Activated naive CD4-positive, alpha-beta T cell (primary cell): ENCODE results near the gene LMO1.

Experiments
- DNase-seq, 4 experiments: peaks; one replicate each; lab custom pipeline; 2025; lab: John Stamatoyannopoulos, UW

The LMO1 gene

GRCh38 chr11:8263109-8263768 is 439 bp downstream of the LMO1 start:
- no peak for DNase-seq

- no peak for DNase-seq
Measured at GRCh38 chr11:8262552-8263108, 1.0 kb downstream of the LMO1 start.

- no peak for DNase-seq
Measured at GRCh38 chr11:8261921-8262551, 1.6 kb downstream of the LMO1 start.

GRCh38 chr11:8261291-8261690 is 2.4 kb downstream of the LMO1 start:
- DNase-seq: no peak

GRCh38 chr11:8260202-8260966 is 3.3 kb downstream of the LMO1 start:
- no peak for DNase-seq

GRCh38 chr11:8259306-8259959 is 4.2 kb downstream of the LMO1 start:
- no peak for DNase-seq

GRCh38 chr11:8258784-8259183 is 4.9 kb downstream of the LMO1 start:
- DNase-seq: no peak

GRCh38 chr11:8258289-8258688 is 5.4 kb downstream of the LMO1 start:
- DNase-seq: no peak

- DNase-seq: no peak
Measured at GRCh38 chr11:8257003-8257664, 6.5 kb downstream of the LMO1 start.

- DNase-seq: no peak
Measured at GRCh38 chr11:8256271-8257002, 7.2 kb downstream of the LMO1 start.

- DNase-seq: no peak
Measured at GRCh38 chr11:8253566-8253965, 10.1 kb downstream of the LMO1 start.

GRCh38 chr11:8252946-8253345 is 10.7 kb downstream of the LMO1 start:
- no peak for DNase-seq

- DNase-seq: no peak
Measured at GRCh38 chr11:8252388-8252787, 11.3 kb downstream of the LMO1 start.

- DNase-seq: no peak
Measured at GRCh38 chr11:8251616-8252295, 11.9 kb downstream of the LMO1 start.

GRCh38 chr11:8250981-8251615 is 12.6 kb downstream of the LMO1 start:
- no peak for DNase-seq

GRCh38 chr11:8250434-8250833 is 13.2 kb downstream of the LMO1 start:
- no peak for DNase-seq

- DNase-seq: no peak
Measured at GRCh38 chr11:8249482-8249881, 14.2 kb downstream of the LMO1 start.

- DNase-seq: no peak
Measured at GRCh38 chr11:8248786-8249185, 14.9 kb downstream of the LMO1 start.

GRCh38 chr11:8247312-8247711 is 16.4 kb downstream of the LMO1 start:
- DNase-seq: no peak

- DNase-seq: no peak
Measured at GRCh38 chr11:8243458-8243857, 20.2 kb downstream of the LMO1 start.
